SU-DHL-6 (cell line): ENCODE measurements around the gene BBS1.

Experiments
- H2AFZ ChIP-seq: fragments of 200-600 bp; sonication (generic); 2 replicates; pipeline ENCODE4 v1.6.1; 2014; ENCODE audit warnings: low read depth, mild to moderate bottlenecking, moderate library complexity, mixed read lengths, antibody characterized with exemption, low read length; ENCODE audit not compliant: severe bottlenecking
- H3F3A ChIP-seq: fragments of 200-600 bp; shearing (Covaris generic); 2 replicates; pipeline ENCODE4 v1.6.0; 2016; ENCODE audit warnings: antibody characterized with exemption, mild to moderate bottlenecking; ENCODE audit not compliant: insufficient read depth
- H3K27ac ChIP-seq: fragments of 200-600 bp; sonication (generic); 2 replicates; pipeline ENCODE4 v1.5.1; 2016; ENCODE audit warnings: low read depth, mild to moderate bottlenecking, low read length, moderate library complexity, mixed read lengths
- H3K27me3 ChIP-seq: fragments of 200-600 bp; sonication (generic), shearing (Covaris generic); 2 replicates; pipeline ENCODE4 v1.6.0; 2014; ENCODE audit warnings: mild to moderate bottlenecking, low read length
- H3K36me3 ChIP-seq: fragments of 200-600 bp; sonication (generic); 2 replicates; pipeline ENCODE4 v1.6.1; 2014; ENCODE audit warnings: mild to moderate bottlenecking, low read length, mixed read lengths
- H3K4me2 ChIP-seq: fragments of 300-600, 200-600 bp; shearing (Covaris generic), sonication (generic); 2 replicates; pipeline ENCODE4 v1.6.0; 2014; ENCODE audit warnings: low read length, low read depth, mild to moderate bottlenecking; ENCODE audit not compliant: poor library complexity, severe bottlenecking
- H3K4me3 ChIP-seq: fragments of 200-600 bp; sonication (generic); 2 replicates; pipeline ENCODE4 v1.5.1; 2014; ENCODE audit warnings: antibody characterized with exemption, low read length, mild to moderate bottlenecking, mixed read lengths; ENCODE audit not compliant: insufficient read depth, poor library complexity, severe bottlenecking
- H3K79me2 ChIP-seq: fragments of 200-600 bp; sonication (generic); 2 replicates; pipeline ENCODE4 v1.6.1; 2014; ENCODE audit warnings: mild to moderate bottlenecking, low read length, moderate library complexity; ENCODE audit not compliant: insufficient read depth
- H3K9ac ChIP-seq: fragments of 200-600 bp; sonication (generic); 2 replicates; pipeline ENCODE4 v1.7.0; 2014; ENCODE audit warnings: mild to moderate bottlenecking, low read length
- H3K9me2 ChIP-seq: fragments of 200-600 bp; sonication (generic); replicated peaks from 2 replicates; pipeline ENCODE4 v1.6.1; 2014; ENCODE audit warnings: low read length; ENCODE audit not compliant: insufficient read depth
- H3K9me3 ChIP-seq: fragments of 200-600 bp; sonication (generic); 2 replicates; pipeline ENCODE4 v1.6.1; 2014; ENCODE audit warnings: low read length, mixed read lengths; ENCODE audit not compliant: insufficient read depth
- H4K20me1 ChIP-seq: fragments of 200-600 bp; sonication (generic); 2 replicates; pipeline ENCODE4 v1.6.1; 2014; ENCODE audit warnings: low read depth, mild to moderate bottlenecking, antibody characterized with exemption, low read length, moderate library complexity, mixed read lengths
- CTCF ChIP-seq: fragments of 200-600 bp; sonication (generic); IDR thresholded peaks from one replicate; pipeline ENCODE4 v1.5.1; 2017; ENCODE audit warnings: antibody characterized with exemption, mild to moderate bottlenecking, low read length, moderate library complexity; ENCODE audit not compliant: insufficient read depth, poor library complexity, severe bottlenecking
- EZH2phosphoT487 ChIP-seq: fragments of 200-600 bp; sonication (generic), shearing (Covaris generic); conservative IDR thresholded peaks from 2 replicates; pipeline ENCODE4 v1.6.1; 2018; ENCODE audit warnings: mild to moderate bottlenecking, antibody characterized with exemption, low read length, moderate library complexity, mixed read lengths

BBS1 gene

DNA sequence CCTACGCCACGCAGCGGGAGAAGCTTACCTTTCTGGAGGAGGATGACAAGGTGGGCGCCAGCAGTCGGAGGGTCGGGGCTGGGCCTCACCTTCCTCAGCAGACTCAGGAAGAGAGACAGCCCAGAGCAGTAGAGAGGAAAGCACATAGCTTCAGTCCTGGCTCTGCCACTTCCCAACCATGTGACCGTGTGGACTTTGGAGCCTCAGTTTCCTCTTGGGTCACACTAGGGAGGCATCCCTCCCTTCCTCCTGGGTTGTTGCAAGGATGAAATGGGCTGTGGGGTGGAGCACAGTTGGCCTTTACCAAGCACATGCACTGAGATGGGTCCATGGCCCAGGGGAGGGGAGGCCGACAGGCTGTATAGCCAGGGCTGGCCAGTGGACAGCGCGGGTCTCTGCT, 17.3 kb upstream of the BBS1 start:
- Histone ChIP-seq H4K20me1 (no peaks in the 10 kb centered on the region), H3K27me3 (no peaks in the 10 kb centered on the region), H3K36me3 (no peaks in the 10 kb centered on the region), H3K4me3 (no peak overlapping the region), H3K27ac (no peak overlapping the region), H3K9me3 (no peaks in the 10 kb centered on the region), H2AFZ (no peak overlapping the region), H3K79me2 (no peaks in the 10 kb centered on the region), H3K9ac (no peak overlapping the region), H3F3A (no peaks in the 10 kb centered on the region), H3K9me2 (no peaks in the 10 kb centered on the region), H3K4me2 (no peak overlapping the region)
- TF ChIP-seq EZH2phosphoT487 (no peak), CTCF (no peak)

- Histone ChIP-seq H3K36me3 (no peaks in the 10 kb centered on the region), H3K79me2 (no peaks in the 10 kb centered on the region), H3K9me3 (no peaks in the 10 kb centered on the region), H3K4me2 (no peak overlapping the region), H3K9ac (no peak overlapping the region), H3K27me3 (no peaks in the 10 kb centered on the region), H3K4me3 (no peak overlapping the region), H4K20me1 (no peaks in the 10 kb centered on the region), H3K27ac (no peak overlapping the region), H3K9me2 (no peaks in the 10 kb centered on the region), H2AFZ (no peak overlapping the region), H3F3A (no peaks in the 10 kb centered on the region)
- TF ChIP-seq EZH2phosphoT487: no peak
- TF ChIP-seq CTCF: no peak
Measured at GRCh38 chr11:66494458-66494857, 16.0 kb upstream of the BBS1 start.

- Histone ChIP-seq H3K9me2 (no peaks in the 10 kb centered on the region), H3K4me2 (no peak overlapping the region), H3F3A (no peaks in the 10 kb centered on the region), H3K27me3 (no peaks in the 10 kb centered on the region), H3K36me3 (no peaks in the 10 kb centered on the region), H3K4me3 (no peak overlapping the region), H2AFZ (no peak overlapping the region), H4K20me1 (no peaks in the 10 kb centered on the region), H3K9me3 (no peaks in the 10 kb centered on the region), H3K27ac (no peak overlapping the region), H3K9ac (no peak overlapping the region), H3K79me2 (no peaks in the 10 kb centered on the region)
- TF ChIP-seq EZH2phosphoT487 (no peak), CTCF (no peak)
Measured at GRCh38 chr11:66494935-66495334, 15.5 kb upstream of the BBS1 start.
